Cardiac muscle cell (in vitro differentiated cells and primary cell): ENCODE data around the gene OTUB2. TPM values are rescaled to one million over a fixed set of nuclear protein-coding genes. Genes with fewer than 3 reads are reported as not detected.

Source experiments
- DNase-seq, 2 donors: peaks; one replicate each; pipeline versions ENCODE4 v3.0.0 to v3.0.0-alpha.2; 2010 to 2017; ENCODE audit warnings: low read depth in 1 of 2, low spot score in 1 of 2
- H3K27ac ChIP-seq: fragments of 200-600 bp; sonication (generic); 2 replicates; pipeline ENCODE4 v1.5.1; 2016
- H3K27me3 ChIP-seq: fragments of 200-600 bp; sonication (generic); 2 replicates; pipeline ENCODE4 v1.6.0; 2016; ENCODE audit warnings: control low read depth
- H3K36me3 ChIP-seq: fragments of 200-600 bp; sonication (generic); 2 replicates; pipeline ENCODE4 v1.5.1; 2016; ENCODE audit warnings: control low read depth
- H3K4me1 ChIP-seq: fragments of 200-600 bp; sonication (generic); 2 replicates; pipeline ENCODE4 v1.8.1; 2017; ENCODE audit warnings: low read depth, mild to moderate bottlenecking, mixed run types
- H3K4me3 ChIP-seq: fragments of 200-600 bp; sonication (generic); 2 replicates; pipeline ENCODE4 v1.5.1; 2016; ENCODE audit warnings: mild to moderate bottlenecking
- H3K9me3 ChIP-seq: fragments of 200-600 bp; sonication (generic); 2 replicates; pipeline ENCODE4 v1.5.1; 2017; ENCODE audit warnings: low read depth, mild to moderate bottlenecking, control low read depth
- polyA plus RNA-seq: library from polyadenylated mRNA; unstranded; fragments of >200 nt; fragmentation: Nextera tagmentation; extraction: Ambion mirVana; gene quantifications from 2 replicates; pipeline ENCODE4 v1.2.1, GENCODE V29; 2016
- total RNA-seq: library from RNA; depleted of rRNA; stranded (reverse); fragments of >200 nt; gene quantifications from 2 replicates; pipeline ENCODE4 v1.2.3, GENCODE V29; 2016
- TF ChIP-seq, protein P1 (sequence below): IDR thresholded peaks from 2 replicates; pipeline ENCODE4 v1.5.1; 2012; ENCODE audit warnings: low read depth, mild to moderate bottlenecking, low read length

The OTUB2 gene
- total and polyA plus RNA-seq, 2 experiments from 2014 or later: 4.1 to 4.4 TPM

DNA sequence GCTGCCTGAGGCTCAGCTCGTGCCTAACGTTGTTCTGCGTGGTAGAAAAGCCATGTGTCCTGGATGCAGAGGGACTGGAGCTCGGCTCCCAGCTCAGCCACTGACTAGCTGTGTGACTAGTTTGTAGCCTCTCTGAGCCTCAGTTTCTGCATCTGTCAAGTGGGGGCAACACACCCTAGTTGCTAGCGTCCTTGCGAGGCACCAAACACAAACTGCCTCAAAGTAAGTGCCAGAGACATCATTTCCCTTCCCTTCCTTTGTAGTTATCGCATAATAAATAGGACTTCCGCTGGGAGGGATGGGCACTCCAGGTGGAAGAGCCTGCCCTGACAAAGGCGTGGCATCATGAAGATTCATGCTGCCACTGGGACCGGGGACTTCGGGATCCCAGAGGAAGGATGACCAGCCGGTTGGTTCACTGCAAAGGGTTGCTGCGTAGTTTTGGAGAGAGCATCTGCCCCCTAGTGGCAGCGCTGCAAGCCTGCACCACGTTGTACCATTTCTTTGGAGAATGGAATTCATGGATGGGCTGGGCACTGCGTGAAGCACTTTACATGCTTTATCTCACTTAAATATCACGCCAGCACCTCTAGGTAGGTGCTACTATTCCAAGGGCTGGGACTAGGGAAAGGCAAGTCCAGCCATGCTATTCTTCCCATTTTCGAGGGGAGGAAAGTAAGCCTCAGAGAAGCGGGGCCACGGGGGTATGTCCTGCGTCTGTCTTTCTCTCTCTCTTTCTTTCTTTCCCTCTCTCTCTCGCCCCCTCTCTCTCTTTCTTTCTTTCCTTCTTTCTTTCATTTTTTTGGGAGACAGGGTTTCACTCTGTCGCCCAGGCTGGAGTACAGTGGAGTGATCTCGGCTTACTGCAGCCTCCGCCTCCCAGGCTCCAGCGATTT, 24.4 kb upstream of the OTUB2 start:
- Histone ChIP-seq H3K36me3 (no peaks in the 10 kb centered on the region), H3K4me3 (no peak overlapping the region), H3K27ac (no peak overlapping the region), H3K9me3 (no peaks in the 10 kb centered on the region), H3K27me3 (no peaks in the 10 kb centered on the region), H3K4me1 (peaks cover 20% of the 10 kb centered on the region)
- peak; percentile 71 to 84 for DNase-seq
- TF ChIP-seq, protein P1, sequence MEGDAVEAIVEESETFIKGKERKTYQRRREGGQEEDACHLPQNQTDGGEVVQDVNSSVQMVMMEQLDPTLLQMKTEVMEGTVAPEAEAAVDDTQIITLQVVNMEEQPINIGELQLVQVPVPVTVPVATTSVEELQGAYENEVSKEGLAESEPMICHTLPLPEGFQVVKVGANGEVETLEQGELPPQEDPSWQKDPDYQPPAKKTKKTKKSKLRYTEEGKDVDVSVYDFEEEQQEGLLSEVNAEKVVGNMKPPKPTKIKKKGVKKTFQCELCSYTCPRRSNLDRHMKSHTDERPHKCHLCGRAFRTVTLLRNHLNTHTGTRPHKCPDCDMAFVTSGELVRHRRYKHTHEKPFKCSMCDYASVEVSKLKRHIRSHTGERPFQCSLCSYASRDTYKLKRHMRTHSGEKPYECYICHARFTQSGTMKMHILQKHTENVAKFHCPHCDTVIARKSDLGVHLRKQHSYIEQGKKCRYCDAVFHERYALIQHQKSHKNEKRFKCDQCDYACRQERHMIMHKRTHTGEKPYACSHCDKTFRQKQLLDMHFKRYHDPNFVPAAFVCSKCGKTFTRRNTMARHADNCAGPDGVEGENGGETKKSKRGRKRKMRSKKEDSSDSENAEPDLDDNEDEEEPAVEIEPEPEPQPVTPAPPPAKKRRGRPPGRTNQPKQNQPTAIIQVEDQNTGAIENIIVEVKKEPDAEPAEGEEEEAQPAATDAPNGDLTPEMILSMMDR: peak; percentile 97

DNA sequence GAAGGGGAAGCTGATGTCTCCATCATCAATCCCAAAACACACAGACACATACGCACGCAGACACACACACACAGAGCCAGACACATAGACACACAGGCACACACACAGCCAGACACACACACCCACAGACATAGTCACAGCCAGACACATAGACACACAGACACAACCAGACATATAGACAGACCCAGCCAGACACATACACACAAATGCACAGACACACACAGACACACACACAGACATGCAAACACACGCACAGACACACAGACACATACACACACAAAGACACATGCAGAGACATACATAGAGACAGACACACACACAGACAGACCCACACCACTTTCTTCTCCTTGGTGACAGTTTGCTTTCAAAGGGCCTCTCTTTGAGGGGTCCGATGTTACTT, 22.7 kb upstream of the OTUB2 start:
- no peaks in the 10 kb centered on the region for H3K36me3 ChIP-seq
- peaks cover 8% of the 10 kb centered on the region for H3K4me1 ChIP-seq
- no peaks in the 10 kb centered on the region for H3K9me3 ChIP-seq
- no peak overlapping the region for H3K4me3 ChIP-seq
- H3K27me3 ChIP-seq: no peaks in the 10 kb centered on the region
- H3K27ac ChIP-seq: no peak overlapping the region
- DNase-seq: no peak
- TF ChIP-seq, protein P1: no peak

DNA sequence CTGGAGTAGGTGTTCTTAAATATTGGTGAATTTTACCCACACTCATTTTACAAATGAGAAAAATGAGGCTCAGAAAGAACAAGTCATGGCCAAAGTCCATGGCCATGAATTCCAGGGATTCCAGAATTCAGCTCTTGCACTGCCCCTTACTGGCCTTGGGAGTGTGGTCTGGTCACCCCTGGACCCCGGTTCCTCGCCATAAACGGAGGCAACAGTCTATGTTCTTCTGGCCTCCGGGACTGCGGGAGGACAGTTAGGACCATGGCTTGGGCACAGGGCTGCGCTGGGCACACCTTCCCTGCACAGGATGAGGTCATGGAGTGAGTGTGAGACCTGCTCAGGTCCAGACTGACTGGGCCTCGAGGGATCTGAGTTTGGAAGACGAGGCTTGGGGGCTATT, 22.1 kb upstream of the OTUB2 start:
- Histone ChIP-seq H3K9me3 (no peaks in the 10 kb centered on the region), H3K4me3 (no peak overlapping the region), H3K36me3 (no peaks in the 10 kb centered on the region), H3K27me3 (no peaks in the 10 kb centered on the region), H3K4me1 (peaks cover 2% of the 10 kb centered on the region), H3K27ac (no peak overlapping the region)
- no peak for DNase-seq
- TF ChIP-seq, protein P1: no peak

DNA sequence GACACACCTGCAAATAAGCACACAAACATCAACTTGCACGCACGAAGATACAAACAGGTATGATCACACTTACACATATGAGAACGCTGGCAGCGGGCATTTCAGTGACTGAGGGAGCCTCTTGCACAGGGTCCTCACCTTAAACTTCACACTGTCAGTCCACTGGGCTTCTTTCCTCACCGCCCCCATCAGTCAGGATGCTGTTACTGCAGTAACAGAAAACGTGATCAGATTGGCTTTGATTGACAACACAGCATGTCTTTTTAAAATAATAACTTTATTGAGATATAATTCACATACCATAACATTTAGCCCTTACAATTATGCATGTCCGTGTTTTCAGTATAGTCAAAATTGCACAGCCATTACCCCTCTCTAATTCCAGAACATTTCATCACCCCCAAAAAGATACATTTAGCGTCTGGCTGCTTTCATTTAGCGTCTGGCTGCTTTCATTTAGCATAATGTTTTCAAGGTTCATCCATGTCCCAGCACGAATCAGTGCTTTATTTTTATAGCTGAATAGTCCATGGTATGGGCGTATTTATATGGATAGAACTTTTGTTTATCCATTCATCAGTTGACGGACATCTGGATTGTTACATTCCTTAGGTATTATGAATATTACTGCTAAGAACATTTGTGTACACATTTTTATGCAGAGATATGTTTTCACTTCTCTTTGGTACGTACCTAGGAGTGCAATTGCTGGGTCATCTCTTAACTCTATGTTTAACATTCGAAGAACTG, 20.6 kb upstream of the OTUB2 start:
- H3K4me3 ChIP-seq: no peak overlapping the region
- DNase-seq: no peak
- H3K9me3 ChIP-seq: no peaks in the 10 kb centered on the region
- peaks cover 4% of the 10 kb centered on the region for H3K4me1 ChIP-seq
- no peaks in the 10 kb centered on the region for H3K27me3 ChIP-seq
- H3K36me3 ChIP-seq: no peaks in the 10 kb centered on the region
- TF ChIP-seq, protein P1: peak; percentile 44
- H3K27ac ChIP-seq: no peak overlapping the region

DNA sequence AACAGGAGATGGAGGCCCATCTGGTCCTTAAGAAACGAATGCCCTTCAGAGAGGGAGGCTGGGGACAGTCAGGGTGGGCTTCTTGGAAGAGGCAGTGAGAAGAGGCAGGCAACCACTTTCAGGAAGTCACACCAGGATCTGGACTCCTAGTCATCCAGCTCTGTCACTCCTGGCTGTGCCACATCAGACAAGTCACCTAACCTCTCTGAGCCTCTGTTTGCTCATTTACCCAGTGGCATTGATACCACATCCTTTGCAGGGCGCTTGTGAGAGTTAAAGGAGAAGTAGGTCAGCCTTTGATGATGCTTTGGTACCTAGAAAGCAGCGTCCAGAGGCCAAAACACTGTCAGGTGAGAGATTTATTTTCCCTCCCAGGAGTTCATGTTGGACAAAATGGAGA, 17.9 kb upstream of the OTUB2 start:
- no peaks in the 10 kb centered on the region for H3K27me3 ChIP-seq
- TF ChIP-seq, protein P1: no peak
- H3K9me3 ChIP-seq: no peaks in the 10 kb centered on the region
- H3K4me1 ChIP-seq: peaks cover 10% of the 10 kb centered on the region
- no peak for DNase-seq
- H3K36me3 ChIP-seq: no peaks in the 10 kb centered on the region
- H3K4me3 ChIP-seq: no peak overlapping the region
- no peak overlapping the region for H3K27ac ChIP-seq
